Endothelial cell of umbilical vein (primary cell): ENCODE results near the gene VPS35.

Experiments used
- CTCF ChIP-seq, 2 donors: IDR thresholded peaks; 1 replicate in 1 of 2; 2 replicates in 1 of 2; pipeline ENCODE4 v1.5.1; 2011; ENCODE audit warnings: low read length in 2 of 2, mild to moderate bottlenecking in 2 of 2, moderate library complexity in 2 of 2, control low read depth in 1 of 2, inconsistent platforms in 1 of 2, low read depth in 1 of 2; ENCODE audit not compliant: insufficient read depth in 1 of 2; ENCODE audit errors: extremely low read depth in 1 of 2
- TF ChIP-seq, protein P1 (sequence below): IDR thresholded peaks from 2 replicates; pipeline ENCODE4 v1.6.1; 2011; ENCODE audit not compliant: insufficient read depth, insufficient read length

- TF ChIP-seq CTCF (IDR thresholded peaks at IDR 0.05; ENCODE audit: extremely low read depth in 1 of 2, insufficient read depth in 1 of 2, low read depth in 1 of 2, low read length in 2 of 2), result peak; percentile 30 to 44
- TF ChIP-seq, protein P1, sequence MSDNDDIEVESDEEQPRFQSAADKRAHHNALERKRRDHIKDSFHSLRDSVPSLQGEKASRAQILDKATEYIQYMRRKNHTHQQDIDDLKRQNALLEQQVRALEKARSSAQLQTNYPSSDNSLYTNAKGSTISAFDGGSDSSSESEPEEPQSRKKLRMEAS, result no peak
These were observed 59.4 kb downstream of the VPS35 start for GRCh38 chr16:46629331-46630219.
